ENCODE data around the gene WDR86. TPM values are rescaled to one million over a fixed set of nuclear protein-coding genes. Genes with fewer than 3 reads are reported as not detected.

The WDR86 gene
- total RNA-seq, 1 donor from 2014 or later: 70.5 TPM

DNA sequence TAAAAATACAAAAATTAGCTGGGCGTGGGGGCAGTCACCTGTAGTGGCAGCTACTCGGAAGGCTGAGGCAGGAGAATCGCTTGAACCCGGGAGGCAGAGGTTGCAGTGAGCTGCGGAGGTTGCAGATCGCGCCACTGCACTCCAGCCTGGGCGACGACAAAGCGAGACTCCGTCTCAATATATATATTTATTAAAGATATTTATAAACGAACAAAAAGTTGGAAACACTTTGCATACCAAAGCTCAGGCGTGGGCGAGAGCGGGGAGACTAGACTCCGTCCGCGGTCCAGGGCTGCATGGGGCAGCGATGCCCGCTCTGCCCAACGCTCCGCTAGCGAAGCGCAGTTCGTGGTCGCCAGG is 38.0 kb upstream of the WDR86 start:
- no peak overlapping the region for H3K4me3 Mint-ChIP-seq (ENCODE audit: unreplicated experiment)
- H3K27ac Mint-ChIP-seq (ENCODE audit: unreplicated experiment): no peak overlapping the region
- peaks cover 2% of the 10 kb centered on the region for H3K4me1 Mint-ChIP-seq (ENCODE audit: low read depth, unreplicated experiment)
- peaks cover 4% of the 10 kb centered on the region for H3K9me3 Mint-ChIP-seq (ENCODE audit: unreplicated experiment)
- H3K27me3 Mint-ChIP-seq (ENCODE audit: unreplicated experiment): peaks cover 3% of the 10 kb centered on the region
- TF ChIP-seq, protein P1, sequence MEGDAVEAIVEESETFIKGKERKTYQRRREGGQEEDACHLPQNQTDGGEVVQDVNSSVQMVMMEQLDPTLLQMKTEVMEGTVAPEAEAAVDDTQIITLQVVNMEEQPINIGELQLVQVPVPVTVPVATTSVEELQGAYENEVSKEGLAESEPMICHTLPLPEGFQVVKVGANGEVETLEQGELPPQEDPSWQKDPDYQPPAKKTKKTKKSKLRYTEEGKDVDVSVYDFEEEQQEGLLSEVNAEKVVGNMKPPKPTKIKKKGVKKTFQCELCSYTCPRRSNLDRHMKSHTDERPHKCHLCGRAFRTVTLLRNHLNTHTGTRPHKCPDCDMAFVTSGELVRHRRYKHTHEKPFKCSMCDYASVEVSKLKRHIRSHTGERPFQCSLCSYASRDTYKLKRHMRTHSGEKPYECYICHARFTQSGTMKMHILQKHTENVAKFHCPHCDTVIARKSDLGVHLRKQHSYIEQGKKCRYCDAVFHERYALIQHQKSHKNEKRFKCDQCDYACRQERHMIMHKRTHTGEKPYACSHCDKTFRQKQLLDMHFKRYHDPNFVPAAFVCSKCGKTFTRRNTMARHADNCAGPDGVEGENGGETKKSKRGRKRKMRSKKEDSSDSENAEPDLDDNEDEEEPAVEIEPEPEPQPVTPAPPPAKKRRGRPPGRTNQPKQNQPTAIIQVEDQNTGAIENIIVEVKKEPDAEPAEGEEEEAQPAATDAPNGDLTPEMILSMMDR (IDR thresholded peaks at IDR 0.05; ENCODE audit: partially characterized antibody, unreplicated experiment): no peak
- no peak for DNase-seq
- peaks cover 4% of the 10 kb centered on the region for H3K36me3 Mint-ChIP-seq (ENCODE audit: unreplicated experiment)

DNA sequence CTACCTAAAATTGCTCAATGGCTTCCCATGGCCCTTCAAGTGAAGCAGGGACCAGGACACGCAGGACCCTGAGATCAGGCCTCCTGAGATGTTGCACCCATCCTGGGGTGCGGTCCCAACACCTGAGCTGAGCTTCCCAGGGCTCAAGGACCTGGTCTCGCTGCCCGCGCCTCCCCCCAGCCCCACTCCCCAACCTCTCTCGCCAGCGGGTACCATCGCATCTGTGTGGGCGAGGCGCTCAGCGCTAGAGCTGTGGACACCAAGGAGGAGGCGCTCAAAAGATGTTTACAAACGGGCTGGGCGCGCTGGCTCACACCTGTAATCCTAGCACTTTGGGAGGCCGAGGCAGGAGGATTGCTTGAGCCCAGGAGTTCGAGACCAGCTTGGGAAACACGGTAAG is 37.5 kb upstream of the WDR86 start:
- no peak overlapping the region for H3K4me3 Mint-ChIP-seq (ENCODE audit: unreplicated experiment)

DNA sequence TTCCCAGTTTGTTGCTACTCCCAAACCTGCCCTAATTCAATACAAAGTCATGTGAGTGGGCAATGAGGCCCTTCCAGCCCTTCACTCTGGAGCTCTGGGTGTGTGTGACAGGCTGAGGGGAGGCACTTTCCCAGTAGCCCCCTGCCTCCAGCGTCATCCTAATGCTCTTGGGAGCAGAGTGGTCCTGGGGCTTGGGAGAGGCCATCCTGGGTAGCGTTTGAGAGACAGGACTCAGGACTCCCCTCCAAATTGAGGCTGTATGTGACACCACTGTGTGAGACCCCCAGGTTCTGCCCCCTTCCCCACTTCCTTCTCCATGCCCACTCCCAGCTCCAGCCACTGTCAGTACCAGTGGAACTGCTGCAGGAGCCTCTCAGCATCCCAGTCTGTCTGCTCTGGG is 36.6 kb upstream of the WDR86 start:
- no peak for DNase-seq
- H3K27me3 Mint-ChIP-seq (ENCODE audit: unreplicated experiment): peaks cover 3% of the 10 kb centered on the region
- H3K36me3 Mint-ChIP-seq (ENCODE audit: unreplicated experiment): peaks cover 8% of the 10 kb centered on the region
- TF ChIP-seq, protein P1 (IDR thresholded peaks at IDR 0.05; ENCODE audit: partially characterized antibody, unreplicated experiment): no peak
- peaks cover 4% of the 10 kb centered on the region for H3K9me3 Mint-ChIP-seq (ENCODE audit: unreplicated experiment)
- H3K4me3 Mint-ChIP-seq (ENCODE audit: unreplicated experiment): no peak overlapping the region
- H3K4me1 Mint-ChIP-seq (ENCODE audit: low read depth, unreplicated experiment): no peaks in the 10 kb centered on the region
- no peak overlapping the region for H3K27ac Mint-ChIP-seq (ENCODE audit: unreplicated experiment)

More for the DNA sequence above, 37.5 kb upstream of the WDR86 start:
- peaks cover 3% of the 10 kb centered on the region for H3K27me3 Mint-ChIP-seq (ENCODE audit: unreplicated experiment)
- no peak for DNase-seq
- no peaks in the 10 kb centered on the region for H3K4me1 Mint-ChIP-seq (ENCODE audit: low read depth, unreplicated experiment)
- peaks cover 2% of the 10 kb centered on the region for H3K9me3 Mint-ChIP-seq (ENCODE audit: unreplicated experiment)
- H3K36me3 Mint-ChIP-seq (ENCODE audit: unreplicated experiment): peaks cover 8% of the 10 kb centered on the region
- H3K27ac Mint-ChIP-seq (ENCODE audit: unreplicated experiment): no peak overlapping the region
- TF ChIP-seq, protein P1 (IDR thresholded peaks at IDR 0.05; ENCODE audit: partially characterized antibody, unreplicated experiment): no peak

DNA sequence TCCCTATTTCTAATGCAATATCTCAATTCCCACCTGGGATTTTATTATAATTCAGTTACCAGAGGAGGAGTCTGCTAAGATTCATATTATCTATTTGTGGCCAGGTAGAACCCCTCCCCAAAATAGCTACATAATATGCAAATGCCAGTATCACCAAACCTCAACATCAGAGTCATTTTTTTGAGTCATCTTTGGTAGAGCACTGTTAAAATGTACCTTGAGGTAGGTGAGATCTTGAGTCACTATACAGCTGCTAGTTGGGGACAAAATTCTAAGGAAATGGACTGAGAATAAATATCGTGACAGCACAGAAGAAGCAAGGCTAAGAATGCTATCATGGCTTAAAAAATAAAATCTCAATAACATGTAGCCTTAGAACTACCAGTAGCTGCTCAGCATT is 34.8 kb upstream of the WDR86 start:
- Mint-ChIP-seq H3K9me3 (ENCODE audit: unreplicated experiment) (peaks cover 4% of the 10 kb centered on the region), H3K27me3 (ENCODE audit: unreplicated experiment) (peaks cover 3% of the 10 kb centered on the region), H3K4me3 (ENCODE audit: unreplicated experiment) (no peak overlapping the region), H3K4me1 (ENCODE audit: low read depth, unreplicated experiment) (no peaks in the 10 kb centered on the region), H3K36me3 (ENCODE audit: unreplicated experiment) (peaks cover 8% of the 10 kb centered on the region), H3K27ac (ENCODE audit: unreplicated experiment) (no peak overlapping the region)
- TF ChIP-seq, protein P1 (IDR thresholded peaks at IDR 0.05; ENCODE audit: partially characterized antibody, unreplicated experiment): no peak
- DNase-seq: no peak

DNA sequence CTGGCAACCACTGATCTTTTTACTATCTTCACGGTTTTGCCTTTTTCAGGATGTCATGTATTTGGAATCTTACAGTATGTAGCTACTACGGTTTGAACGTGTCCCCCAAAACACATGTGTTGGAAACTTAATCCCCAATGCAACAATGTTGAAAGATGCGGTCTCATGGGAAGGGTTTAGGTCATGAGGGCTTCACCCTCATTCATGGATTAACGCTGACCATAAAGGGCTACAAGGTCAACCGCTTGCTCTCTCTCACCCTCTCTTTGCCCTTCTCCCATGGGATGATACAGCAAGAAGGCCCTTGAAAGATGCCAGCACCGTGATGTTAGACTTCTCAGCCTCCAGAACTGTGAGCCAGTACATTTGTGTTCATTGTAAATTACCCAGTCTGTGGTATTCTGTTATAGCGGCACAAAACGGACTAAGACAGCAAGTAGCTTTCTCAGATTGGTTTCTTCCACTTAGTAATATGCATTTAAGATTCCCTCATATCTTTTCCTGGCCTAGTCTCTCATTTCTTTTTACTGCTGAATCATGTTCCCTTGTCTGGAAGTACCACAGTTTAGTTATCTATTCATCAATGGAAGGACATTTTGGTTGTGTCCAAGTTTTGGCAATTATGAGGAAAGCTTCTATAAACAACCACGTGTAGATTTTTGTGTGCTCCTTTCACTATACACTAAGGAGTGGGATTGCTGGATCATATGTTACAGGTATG is 33.1 kb upstream of the WDR86 start:
- Mint-ChIP-seq H3K4me3 (ENCODE audit: unreplicated experiment) (no peak overlapping the region), H3K4me1 (ENCODE audit: low read depth, unreplicated experiment) (no peaks in the 10 kb centered on the region)

More for the DNA sequence above, 33.1 kb upstream of the WDR86 start:
- peaks cover 3% of the 10 kb centered on the region for H3K27me3 Mint-ChIP-seq (ENCODE audit: unreplicated experiment)
- TF ChIP-seq, protein P1 (IDR thresholded peaks at IDR 0.05; ENCODE audit: partially characterized antibody, unreplicated experiment): no peak
- no peak for DNase-seq
- H3K36me3 Mint-ChIP-seq (ENCODE audit: unreplicated experiment): peaks cover 8% of the 10 kb centered on the region
- peaks cover 4% of the 10 kb centered on the region for H3K9me3 Mint-ChIP-seq (ENCODE audit: unreplicated experiment)
- no peak overlapping the region for H3K27ac Mint-ChIP-seq (ENCODE audit: unreplicated experiment)

Data from glutamatergic neuron (in vitro differentiated cells).